NB4 (cell line): ENCODE data around the gene C2orf92.

Experiments
- CTCF ChIP-seq: IDR thresholded peaks from one replicate; pipeline ENCODE4 v1.5.1; 2012; ENCODE audit warnings: low read depth, low read length
- POLR2A ChIP-seq: IDR thresholded peaks from 2 replicates; pipeline ENCODE4 v1.6.1; 2011; ENCODE audit warnings: mild to moderate bottlenecking; ENCODE audit not compliant: insufficient read length; ENCODE audit errors: extremely low read depth

- TF ChIP-seq POLR2A (no peak), CTCF (no peak)
Observed at GRCh38 chr2:97662386-97662894, 7.1 kb upstream of the C2orf92 start.
